ENCODE results near the gene OSGIN1. TPM values are rescaled to one million over a fixed set of nuclear protein-coding genes. Genes with fewer than 3 reads are reported as not detected.

Gene OSGIN1
- total RNA-seq, 1 experiment from 2014 or later: 13.9 TPM

- no peak overlapping the region for H3K27ac Mint-ChIP-seq (ENCODE audit: unreplicated experiment)
- H3K9me3 Mint-ChIP-seq (ENCODE audit: low read depth, unreplicated experiment): no peaks in the 10 kb centered on the region
- intact Hi-C loops (cut with micrococcal nuclease; ENCODE audit: unreplicated experiment): loop anchor here (5.0 kb wide), 1 partner anchor 96 kb away; no protein-coding TSS in a partner anchor
- peaks cover 85% of the 10 kb centered on the region for H3K27me3 Mint-ChIP-seq (ENCODE audit: unreplicated experiment)
- no peak for DNase-seq
- BruUV-seq (replicated peaks): no TSS peak
- TF ChIP-seq CTCF (IDR thresholded peaks at IDR 0.05; ENCODE audit: unreplicated experiment): no peak
- H3K4me1 Mint-ChIP-seq (ENCODE audit: low read depth, unreplicated experiment): no peaks in the 10 kb centered on the region
- CTCF ChIA-PET: no interaction called here
- H3K36me3 Mint-ChIP-seq (ENCODE audit: insufficient read depth, unreplicated experiment): peaks cover 18% of the 10 kb centered on the region
- no peak overlapping the region for H3K4me3 Mint-ChIP-seq (ENCODE audit: low read depth, unreplicated experiment)
Measured at GRCh38 chr16:83971165-83972130, 18.4 kb downstream of the OSGIN1 start.

- no peaks in the 10 kb centered on the region for H3K9me3 Mint-ChIP-seq (ENCODE audit: low read depth, unreplicated experiment)
- no peak overlapping the region for H3K27ac Mint-ChIP-seq (ENCODE audit: unreplicated experiment)
- CTCF ChIA-PET: no interaction called here
- H3K36me3 Mint-ChIP-seq (ENCODE audit: insufficient read depth, unreplicated experiment): peaks cover 12% of the 10 kb centered on the region
- no peak overlapping the region for H3K4me3 Mint-ChIP-seq (ENCODE audit: low read depth, unreplicated experiment)
- no peaks in the 10 kb centered on the region for H3K4me1 Mint-ChIP-seq (ENCODE audit: low read depth, unreplicated experiment)
- TF ChIP-seq CTCF (IDR thresholded peaks at IDR 0.05; ENCODE audit: unreplicated experiment): no peak
- no TSS peak for BruUV-seq (replicated peaks)
- intact Hi-C loops (cut with micrococcal nuclease; ENCODE audit: unreplicated experiment): loop anchor here (5.0 kb wide), 1 partner anchor 95 kb away; no protein-coding TSS in a partner anchor
- DNase-seq: no peak
- peaks cover 92% of the 10 kb centered on the region for H3K27me3 Mint-ChIP-seq (ENCODE audit: unreplicated experiment)
Measured at GRCh38 chr16:83972256-83973008, 19.4 kb downstream of the OSGIN1 start.

GRCh38 chr16:83973077-83973476, 20.0 kb downstream of the OSGIN1 start:
- no peak for DNase-seq
- CTCF ChIA-PET: no interaction called here
- H3K4me3 Mint-ChIP-seq (ENCODE audit: low read depth, unreplicated experiment): no peak overlapping the region
- intact Hi-C loops (cut with micrococcal nuclease; ENCODE audit: unreplicated experiment): loop anchor here (5.0 kb wide), 1 partner anchor 94 kb away; no protein-coding TSS in a partner anchor
- peaks cover 7% of the 10 kb centered on the region for H3K36me3 Mint-ChIP-seq (ENCODE audit: insufficient read depth, unreplicated experiment)
- TF ChIP-seq CTCF (IDR thresholded peaks at IDR 0.05; ENCODE audit: unreplicated experiment): no peak
- H3K4me1 Mint-ChIP-seq (ENCODE audit: low read depth, unreplicated experiment): no peaks in the 10 kb centered on the region
- H3K27ac Mint-ChIP-seq (ENCODE audit: unreplicated experiment): no peak overlapping the region
- no TSS peak for BruUV-seq (replicated peaks)
- peaks cover 92% of the 10 kb centered on the region for H3K27me3 Mint-ChIP-seq (ENCODE audit: unreplicated experiment)
- peaks cover 2% of the 10 kb centered on the region for H3K9me3 Mint-ChIP-seq (ENCODE audit: low read depth, unreplicated experiment)

GRCh38 chr16:83973581-83974385, 20.7 kb downstream of the OSGIN1 start:
- no peak for DNase-seq
- CTCF ChIA-PET: no interaction called here
- peaks cover 94% of the 10 kb centered on the region for H3K27me3 Mint-ChIP-seq (ENCODE audit: unreplicated experiment)

More at GRCh38 chr16:83973581-83974385, 20.7 kb downstream of the OSGIN1 start:
- BruUV-seq (replicated peaks): no TSS peak
- no peak for TF ChIP-seq CTCF (IDR thresholded peaks at IDR 0.05; ENCODE audit: unreplicated experiment)
- intact Hi-C loops (cut with micrococcal nuclease; ENCODE audit: unreplicated experiment): loop anchor here (5.0 kb wide), 1 partner anchor 94 kb away; no protein-coding TSS in a partner anchor
- no peak overlapping the region for H3K27ac Mint-ChIP-seq (ENCODE audit: unreplicated experiment)
- H3K36me3 Mint-ChIP-seq (ENCODE audit: insufficient read depth, unreplicated experiment): peaks cover 7% of the 10 kb centered on the region
- H3K4me3 Mint-ChIP-seq (ENCODE audit: low read depth, unreplicated experiment): no peak overlapping the region
- no peaks in the 10 kb centered on the region for H3K4me1 Mint-ChIP-seq (ENCODE audit: low read depth, unreplicated experiment)
- H3K9me3 Mint-ChIP-seq (ENCODE audit: low read depth, unreplicated experiment): peaks cover 4% of the 10 kb centered on the region
